Subcutaneous abdominal adipose tissue (tissue), 5 donors: ENCODE results near the gene CTPS2.
A peak's percentile ranks its signal among the peaks of the same experiment; 100 is the strongest.
"Not testable (repeated sequence)": the region's sequence is repeated elsewhere in the genome, so short reads cannot be mapped to it uniquely, and the experiment has no call there.

Experiments used
- H3K27ac ChIP-seq: one replicate; pipeline ENCODE4 v1.7.0; 2013; ENCODE audit warnings: low read depth, mild to moderate bottlenecking, inconsistent platforms, low read length, moderate library complexity
- H3K27me3 ChIP-seq, 5 donors: one replicate each; pipeline ENCODE4 v1.7.0; 2013; ENCODE audit warnings: low read length in 5 of 5, inconsistent platforms in 1 of 5; ENCODE audit not compliant: control insufficient read depth in 5 of 5, insufficient read depth in 4 of 5
- H3K36me3 ChIP-seq, 5 donors: one replicate each; pipeline ENCODE4 v1.7.0; 2013; ENCODE audit warnings: low read length in 5 of 5; ENCODE audit not compliant: control insufficient read depth in 5 of 5, insufficient read depth in 5 of 5
- H3K4me1 ChIP-seq, 5 donors: one replicate each; pipeline ENCODE4 v1.7.0; 2013; ENCODE audit warnings: low read length in 5 of 5, mild to moderate bottlenecking in 3 of 5, moderate library complexity in 1 of 5; ENCODE audit not compliant: control insufficient read depth in 5 of 5, insufficient read depth in 5 of 5
- H3K4me3 ChIP-seq, 5 donors: one replicate each; pipeline ENCODE4 v1.7.0; 2013; ENCODE audit warnings: low read length in 5 of 5, low read depth in 1 of 5
- H3K9ac ChIP-seq, 5 donors: one replicate each; pipeline ENCODE4 v1.7.0; 2013; ENCODE audit warnings: low read length in 5 of 5, mild to moderate bottlenecking in 4 of 5, moderate library complexity in 3 of 5
- H3K9me3 ChIP-seq, 5 donors: one replicate each; pipeline ENCODE4 v1.7.0; 2013; ENCODE audit warnings: low read length in 5 of 5; ENCODE audit not compliant: control insufficient read depth in 5 of 5
- donor health status: healthy.
- donor health status: healthy.
- donor health status: healthy.
- donor health status: healthy.
- donor health status: healthy.

Gene CTPS2, protein sequence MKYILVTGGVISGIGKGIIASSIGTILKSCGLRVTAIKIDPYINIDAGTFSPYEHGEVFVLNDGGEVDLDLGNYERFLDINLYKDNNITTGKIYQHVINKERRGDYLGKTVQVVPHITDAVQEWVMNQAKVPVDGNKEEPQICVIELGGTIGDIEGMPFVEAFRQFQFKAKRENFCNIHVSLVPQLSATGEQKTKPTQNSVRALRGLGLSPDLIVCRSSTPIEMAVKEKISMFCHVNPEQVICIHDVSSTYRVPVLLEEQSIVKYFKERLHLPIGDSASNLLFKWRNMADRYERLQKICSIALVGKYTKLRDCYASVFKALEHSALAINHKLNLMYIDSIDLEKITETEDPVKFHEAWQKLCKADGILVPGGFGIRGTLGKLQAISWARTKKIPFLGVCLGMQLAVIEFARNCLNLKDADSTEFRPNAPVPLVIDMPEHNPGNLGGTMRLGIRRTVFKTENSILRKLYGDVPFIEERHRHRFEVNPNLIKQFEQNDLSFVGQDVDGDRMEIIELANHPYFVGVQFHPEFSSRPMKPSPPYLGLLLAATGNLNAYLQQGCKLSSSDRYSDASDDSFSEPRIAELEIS

DNA sequence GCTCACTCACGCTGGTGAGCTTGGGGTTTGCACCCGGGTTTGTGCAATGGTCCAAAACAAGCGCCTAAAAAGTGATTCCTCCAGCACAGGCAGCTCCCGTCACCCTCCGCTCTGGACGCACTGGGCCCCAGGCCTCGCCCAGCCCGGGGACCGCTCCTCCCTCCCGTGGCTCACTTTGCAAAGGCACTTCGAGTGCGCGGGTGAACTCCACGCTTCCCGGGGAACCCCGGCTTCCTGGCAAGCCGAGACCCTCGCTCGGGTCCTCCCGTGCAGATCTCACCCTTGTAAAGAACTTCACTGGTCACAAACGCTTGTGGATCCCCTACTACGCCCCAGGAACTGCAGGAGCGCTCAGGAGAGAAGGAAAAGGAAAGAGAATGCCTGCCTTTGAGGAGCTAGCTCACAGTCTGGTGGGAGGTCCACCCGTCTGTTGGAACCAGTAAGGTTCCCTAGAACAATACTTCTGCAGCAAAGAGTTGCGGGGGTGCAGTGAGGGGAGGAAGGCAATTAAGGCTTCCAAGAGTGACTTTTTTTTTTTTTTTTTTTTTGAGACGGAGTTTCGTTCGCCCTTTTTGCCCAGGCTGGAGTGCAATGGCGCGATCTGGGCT, at the start of gene CTPS2:
Gene CTPS2 (minus strand): TSS at position 122 of the 608 bp plus-strand sequence. CDS start 9,767 bp downstream, outside the sequence.
- Histone ChIP-seq H3K4me1 (peaks cover 0 to 18% (median 8%) of the 10 kb centered on the region in 5 donors), H3K9ac (peak within 1 kb of the TSS in 4 of 5 donors; percentile 52 to 72 (median 62)), H3K27ac (peak within 1 kb of the TSS; percentile 50), H3K36me3 (no peaks in the 10 kb centered on the region), H3K4me3 (peak within 1 kb of the TSS; percentile 65 to 82 (median 79)), H3K9me3 (no peaks in the 10 kb centered on the region), H3K27me3 (peaks cover 0 to 16% (median 4%) of the 10 kb centered on the region in 5 donors)

DNA sequence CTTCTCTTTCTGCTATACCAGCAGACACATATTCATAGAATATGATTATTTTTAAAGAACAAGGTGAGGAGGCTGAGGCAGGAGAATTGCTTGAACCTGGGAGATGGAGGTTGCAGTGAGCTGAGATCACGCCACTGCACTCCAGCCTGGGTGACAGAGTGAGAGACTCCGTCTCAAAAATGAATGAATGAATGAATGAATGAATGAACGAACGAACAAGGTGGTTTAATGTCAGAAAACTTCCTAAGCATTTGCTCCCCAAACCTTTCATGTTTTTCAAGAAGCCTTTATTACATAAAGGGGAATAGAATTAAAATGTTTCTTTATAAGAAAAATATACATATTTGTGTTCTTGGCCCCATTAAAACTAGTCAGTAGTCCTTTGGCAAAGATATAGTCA, 49.0 kb upstream of the CTPS2 start:
- peaks cover 22 to 30% (median 28%) of the 10 kb centered on the region in 5 donors for H3K36me3 ChIP-seq
- not testable (repeated sequence) for H3K4me3 ChIP-seq, H3K27me3 ChIP-seq, H3K9ac ChIP-seq, H3K27ac ChIP-seq, H3K9me3 ChIP-seq, H3K4me1 ChIP-seq

DNA sequence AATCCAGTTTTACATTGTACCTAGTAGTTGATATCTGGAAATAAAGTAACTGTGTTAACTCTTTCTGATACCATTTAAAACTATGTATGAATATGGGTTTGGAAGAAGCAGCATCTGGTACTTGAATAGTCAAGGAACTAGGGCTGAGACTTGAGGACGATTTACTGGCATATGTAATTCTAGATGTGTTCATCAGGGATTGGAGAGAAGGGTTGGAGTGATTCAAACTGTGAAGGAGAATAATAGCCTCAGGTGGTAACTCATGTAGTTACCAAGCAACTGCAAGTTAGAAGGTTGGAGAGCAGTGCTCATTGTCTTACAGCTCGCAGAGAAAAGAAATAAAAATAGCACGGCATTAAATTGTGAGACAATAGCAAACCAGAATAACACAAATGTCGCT, 44.3 kb upstream of the CTPS2 start:
- Histone ChIP-seq H3K27me3 (no peaks in the 10 kb centered on the region), H3K36me3 (peaks cover 31 to 60% (median 46%) of the 10 kb centered on the region in 5 donors), H3K4me1 (peaks cover 0 to 6% (median 0%) of the 10 kb centered on the region in 5 donors), H3K27ac (no peak overlapping the region), H3K9ac (no peak overlapping the region), H3K4me3 (no peak overlapping the region), H3K9me3 (no peaks in the 10 kb centered on the region)

DNA sequence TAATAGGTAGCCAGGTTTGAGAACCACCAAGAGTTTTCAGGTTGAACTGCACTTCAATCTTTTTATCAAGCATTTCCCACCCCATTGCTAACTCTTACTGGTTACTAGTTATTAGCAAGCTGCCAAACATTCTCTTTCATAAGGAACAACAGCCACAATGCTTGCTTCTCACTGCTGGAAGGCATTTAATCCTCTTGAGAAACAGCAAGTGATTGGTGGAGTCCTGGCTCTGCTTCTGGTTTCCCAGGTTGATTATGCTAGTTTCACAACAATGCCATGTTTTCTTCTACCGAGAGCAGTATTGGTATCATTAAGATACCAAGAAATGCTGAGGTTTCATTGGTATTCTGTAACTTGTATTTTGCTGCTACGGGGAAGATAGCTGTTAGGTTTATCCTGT, 41.5 kb upstream of the CTPS2 start:
- H3K36me3 ChIP-seq = peaks cover 22 to 54% (median 44%) of the 10 kb centered on the region in 5 donors

DNA sequence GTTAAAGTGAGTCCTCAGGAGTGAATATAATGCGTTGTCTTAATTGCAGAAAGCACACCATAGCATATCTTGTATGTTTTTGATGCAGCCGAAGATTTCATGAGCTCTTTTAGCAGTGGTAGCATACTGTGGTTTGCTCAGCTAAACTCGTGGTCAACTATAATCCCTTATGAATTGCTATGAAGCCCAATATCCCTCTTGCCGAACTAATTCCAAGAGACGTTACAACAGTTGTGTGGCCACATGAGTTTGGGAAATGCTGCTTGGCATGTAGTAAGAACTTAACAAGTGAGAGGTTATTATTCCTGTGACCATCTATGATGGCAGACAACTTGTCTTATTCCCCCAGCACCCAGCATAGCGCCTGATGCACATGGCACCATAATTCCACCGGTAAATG, 37.7 kb upstream of the CTPS2 start:
- no peak overlapping the region for H3K27ac ChIP-seq
- H3K4me3 ChIP-seq = no peak overlapping the region
- H3K4me1 ChIP-seq = peaks cover 0 to 12% (median 0%) of the 10 kb centered on the region in 5 donors
- peaks cover 12 to 57% (median 39%) of the 10 kb centered on the region in 5 donors for H3K36me3 ChIP-seq
- no peaks in the 10 kb centered on the region for H3K9me3 ChIP-seq
- H3K9ac ChIP-seq = no peak overlapping the region
- H3K27me3 ChIP-seq = no peaks in the 10 kb centered on the region

More for the DNA sequence above, 41.5 kb upstream of the CTPS2 start:
- no peak overlapping the region for H3K9ac ChIP-seq
- H3K4me3 ChIP-seq = no peak overlapping the region
- H3K27ac ChIP-seq = no peak overlapping the region
- H3K9me3 ChIP-seq = no peaks in the 10 kb centered on the region
- no peaks in the 10 kb centered on the region for H3K27me3 ChIP-seq
- H3K4me1 ChIP-seq = peaks cover 0 to 6% (median 0%) of the 10 kb centered on the region in 5 donors

DNA sequence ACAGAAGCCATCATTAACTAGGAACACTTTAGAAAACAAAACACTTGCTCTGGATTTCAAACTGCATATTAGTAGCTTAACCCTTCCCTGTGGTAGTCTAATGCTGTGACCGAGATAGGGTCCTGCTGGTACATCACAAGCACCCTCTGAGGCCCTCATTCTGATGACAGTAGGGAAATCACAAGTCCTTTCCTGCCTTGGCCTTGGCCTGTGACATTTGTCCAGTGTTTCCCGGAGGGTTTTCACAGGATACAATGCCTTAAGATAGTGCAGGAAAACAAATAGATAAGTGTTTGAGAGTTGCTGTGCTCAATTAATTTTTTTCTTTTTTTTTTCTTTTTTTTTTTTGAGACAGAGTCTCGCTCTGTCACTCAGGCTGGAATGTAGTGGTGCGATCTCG, 36.0 kb upstream of the CTPS2 start:
- no peak overlapping the region for H3K4me3 ChIP-seq
- H3K36me3 ChIP-seq = peaks cover 12 to 59% (median 46%) of the 10 kb centered on the region in 5 donors
- H3K27me3 ChIP-seq = no peaks in the 10 kb centered on the region
- H3K27ac ChIP-seq = no peak overlapping the region
- no peaks in the 10 kb centered on the region for H3K9me3 ChIP-seq
- H3K9ac ChIP-seq = no peak overlapping the region
- peaks cover 0 to 9% (median 0%) of the 10 kb centered on the region in 5 donors for H3K4me1 ChIP-seq

DNA sequence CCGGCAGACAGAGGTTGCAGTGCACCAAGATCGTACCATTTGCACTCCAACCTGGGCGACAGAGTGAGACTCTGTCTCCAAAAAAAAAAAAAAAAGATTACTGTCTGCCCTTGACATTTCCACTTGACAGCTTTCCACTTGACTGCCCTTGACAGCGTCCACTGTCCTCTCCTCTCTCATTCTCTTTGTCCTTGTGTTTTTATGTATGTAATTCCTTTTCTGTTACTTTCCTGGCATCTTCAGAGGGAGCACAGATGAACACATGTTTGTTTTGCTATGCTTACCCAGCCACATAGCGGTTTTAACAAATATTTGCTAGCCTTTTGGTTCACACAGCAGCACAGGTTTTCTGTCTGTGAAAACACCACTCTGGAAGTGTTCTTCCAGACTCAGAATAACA, 33.2 kb upstream of the CTPS2 start:
- Histone ChIP-seq H3K27me3 (no peaks in the 10 kb centered on the region), H3K36me3 (peaks cover 12 to 68% (median 55%) of the 10 kb centered on the region in 5 donors), H3K4me3 (no peak overlapping the region), H3K9ac (no peak overlapping the region), H3K4me1 (peaks cover 0 to 9% (median 0%) of the 10 kb centered on the region in 5 donors), H3K27ac (no peak overlapping the region), H3K9me3 (no peaks in the 10 kb centered on the region)

DNA sequence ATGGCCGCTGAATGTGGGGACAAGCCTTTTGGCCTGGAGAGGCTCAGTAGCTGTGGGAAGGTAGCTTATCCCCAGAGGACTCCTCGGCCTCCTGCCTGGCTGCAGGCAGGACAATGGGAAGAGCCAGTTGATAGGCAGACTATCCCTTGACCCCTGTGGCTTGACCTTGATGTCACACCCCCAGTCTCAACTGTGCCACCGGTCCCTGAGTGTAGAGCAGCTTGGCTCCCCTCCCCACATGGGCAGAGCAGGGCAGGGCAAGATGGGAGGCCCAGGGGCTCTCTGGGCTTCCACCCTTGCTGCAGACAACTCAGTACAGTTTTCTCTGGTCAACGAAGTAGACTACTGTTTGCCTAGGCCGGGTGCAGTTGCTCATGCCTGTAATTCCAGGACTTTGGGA, 32.6 kb upstream of the CTPS2 start:
- no peaks in the 10 kb centered on the region for H3K27me3 ChIP-seq
- H3K36me3 ChIP-seq = peaks cover 12 to 67% (median 50%) of the 10 kb centered on the region in 5 donors
- no peak overlapping the region for H3K27ac ChIP-seq

DNA sequence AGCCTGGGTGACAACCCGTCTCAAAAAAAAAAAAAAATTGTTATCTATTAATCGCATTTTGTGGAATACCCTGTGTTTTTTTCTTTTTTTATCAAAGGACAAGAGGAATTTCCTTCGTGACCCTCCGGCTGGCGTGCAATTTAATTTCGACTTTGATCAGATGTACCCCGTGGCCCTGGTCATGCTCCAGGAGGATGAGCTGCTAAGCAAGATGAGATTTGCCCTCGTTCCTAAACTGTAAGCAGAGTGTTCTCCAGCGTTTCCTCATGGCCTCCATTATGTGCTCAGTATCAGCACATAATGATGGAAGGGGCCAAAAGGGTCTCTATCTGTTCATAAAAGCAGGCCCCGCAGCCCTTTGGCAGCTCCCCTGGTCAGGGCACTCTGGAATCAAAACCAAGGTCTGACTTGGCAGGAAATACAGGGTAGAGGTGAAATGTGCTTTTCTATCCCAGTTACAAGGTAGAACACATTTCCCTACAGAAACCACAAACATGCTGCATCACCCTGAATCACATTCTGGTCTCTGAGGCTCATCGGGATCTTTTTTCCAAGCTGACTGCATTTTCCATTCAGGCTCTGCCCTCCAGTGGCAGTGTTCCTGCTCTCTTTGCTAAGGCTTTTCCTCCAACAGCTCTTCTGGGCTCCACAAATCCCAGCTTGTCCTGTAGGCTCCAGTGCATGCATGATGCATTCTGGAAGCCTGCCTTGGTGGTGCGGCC, 31.3 kb upstream of the CTPS2 start:
- Histone ChIP-seq H3K4me1 (peaks cover 0 to 12% (median 0%) of the 10 kb centered on the region in 5 donors), H3K9ac (no peak overlapping the region), H3K9me3 (no peaks in the 10 kb centered on the region), H3K27ac (no peak overlapping the region), H3K4me3 (no peak overlapping the region), H3K27me3 (no peaks in the 10 kb centered on the region), H3K36me3 (peaks cover 9 to 71% (median 53%) of the 10 kb centered on the region in 5 donors)

More for the DNA sequence above, 32.6 kb upstream of the CTPS2 start:
- H3K9me3 ChIP-seq = no peaks in the 10 kb centered on the region
- peaks cover 0 to 8% (median 0%) of the 10 kb centered on the region in 5 donors for H3K4me1 ChIP-seq
- no peak overlapping the region for H3K4me3 ChIP-seq
- no peak overlapping the region for H3K9ac ChIP-seq
